A549 (cell line): Measurements from ENCODE around the gene OXA1L.
"Not testable (repeated sequence)": the region's sequence is repeated elsewhere in the genome, so short reads cannot be mapped to it uniquely, and the experiment has no call there.

Experiments
- CHD4 ChIP-seq: fragments of 200-600 bp; sonication (generic); IDR thresholded peaks from 2 replicates; pipeline ENCODE4 v1.6.1; 2016; ENCODE audit warnings: antibody characterized with exemption, mild to moderate bottlenecking, borderline replicate concordance
- EP300 ChIP-seq, 2 experiments: fragments of >200 bp; sonication (Bioruptor Twin); formaldehyde crosslinking; IDR thresholded peaks; 2 replicates in 1 of 2; 3 replicates in 1 of 2; pipeline ENCODE4 v1.6.1; 2016 to 2017
- HDAC2 ChIP-seq: fragments of 200-600 bp; sonication (generic); IDR thresholded peaks from 2 replicates; pipeline ENCODE4 v1.6.1; 2016
- HMGXB4 ChIP-seq: fragments of 250-450 bp; sonication (Bioruptor Pico); IDR thresholded peaks from 2 replicates; pipeline ENCODE4 v1.5.0; 2021; ENCODE audit warnings: mild to moderate bottlenecking, moderate library complexity, borderline replicate concordance
- KDM1A ChIP-seq: fragments of 200-600 bp; sonication (generic); IDR thresholded peaks from 2 replicates; pipeline ENCODE4 v1.6.1; 2016; ENCODE audit warnings: low read depth, mild to moderate bottlenecking
- NR3C1 ChIP-seq: fragments of >200 bp; sonication (Bioruptor Twin); formaldehyde crosslinking; IDR thresholded peaks from 3 replicates; pipeline ENCODE4 v1.6.1; 2017
- PBX3 ChIP-seq: IDR thresholded peaks from 2 replicates; pipeline ENCODE4 v1.6.1; 2012
- POLR2A ChIP-seq: IDR thresholded peaks from 2 replicates; pipeline ENCODE4 v1.6.1; 2012; ENCODE audit warnings: mild to moderate bottlenecking, low read length
- SMC3 ChIP-seq: fragments of >200 bp; sonication (Bioruptor Twin); formaldehyde crosslinking; IDR thresholded peaks from 3 replicates; pipeline ENCODE4 v1.6.1; 2018; ENCODE audit warnings: inconsistent platforms
- ZNF302 ChIP-seq: fragments of 250-450 bp; sonication (Bioruptor Pico); IDR thresholded peaks from 2 replicates; pipeline ENCODE4 v1.9.0; 2021; ENCODE audit warnings: inconsistent platforms, mild to moderate bottlenecking, moderate library complexity
- TF ChIP-seq, protein P1 (sequence below): fragments of >200 bp; sonication (Bioruptor Twin); formaldehyde crosslinking; IDR thresholded peaks from 3 replicates; pipeline ENCODE4 v1.5.1; 2016
- TF ChIP-seq, protein P2 (sequence below): fragments of 450-650 bp; IDR thresholded peaks from 2 replicates; pipeline ENCODE4 v1.6.1; 2014; ENCODE audit warnings: antibody characterized with exemption

DNA sequence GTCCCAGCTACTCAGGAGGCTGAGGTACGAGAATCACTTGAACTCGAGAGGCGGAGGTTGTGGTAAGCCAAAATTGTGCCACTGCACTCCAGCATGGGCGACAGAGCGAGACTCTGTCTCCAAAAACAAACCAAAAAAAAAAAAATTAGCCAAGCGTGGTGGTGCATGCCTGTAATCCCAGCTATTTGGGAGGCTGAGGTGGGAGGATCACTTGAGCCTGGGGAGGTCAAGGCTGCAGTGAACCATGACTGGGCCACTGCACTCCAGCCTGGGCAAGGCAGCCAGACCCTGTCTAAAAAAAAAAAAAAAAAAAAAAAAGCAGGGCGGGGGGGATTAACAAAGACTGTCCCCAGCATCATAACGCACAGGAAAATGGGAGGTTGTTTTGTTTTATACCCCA lies 10.4 kb downstream of the OXA1L start:
- TF ChIP-seq, protein P1, sequence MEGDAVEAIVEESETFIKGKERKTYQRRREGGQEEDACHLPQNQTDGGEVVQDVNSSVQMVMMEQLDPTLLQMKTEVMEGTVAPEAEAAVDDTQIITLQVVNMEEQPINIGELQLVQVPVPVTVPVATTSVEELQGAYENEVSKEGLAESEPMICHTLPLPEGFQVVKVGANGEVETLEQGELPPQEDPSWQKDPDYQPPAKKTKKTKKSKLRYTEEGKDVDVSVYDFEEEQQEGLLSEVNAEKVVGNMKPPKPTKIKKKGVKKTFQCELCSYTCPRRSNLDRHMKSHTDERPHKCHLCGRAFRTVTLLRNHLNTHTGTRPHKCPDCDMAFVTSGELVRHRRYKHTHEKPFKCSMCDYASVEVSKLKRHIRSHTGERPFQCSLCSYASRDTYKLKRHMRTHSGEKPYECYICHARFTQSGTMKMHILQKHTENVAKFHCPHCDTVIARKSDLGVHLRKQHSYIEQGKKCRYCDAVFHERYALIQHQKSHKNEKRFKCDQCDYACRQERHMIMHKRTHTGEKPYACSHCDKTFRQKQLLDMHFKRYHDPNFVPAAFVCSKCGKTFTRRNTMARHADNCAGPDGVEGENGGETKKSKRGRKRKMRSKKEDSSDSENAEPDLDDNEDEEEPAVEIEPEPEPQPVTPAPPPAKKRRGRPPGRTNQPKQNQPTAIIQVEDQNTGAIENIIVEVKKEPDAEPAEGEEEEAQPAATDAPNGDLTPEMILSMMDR = not testable (repeated sequence)
- not testable (repeated sequence) for TF ChIP-seq EP300 (IDR thresholded peaks at IDR 0.05); SMC3; ZNF302 (CRISPR knock-in tag); HMGXB4 (CRISPR knock-in tag); PBX3; HDAC2; CHD4; POLR2A; KDM1A; NR3C1
- TF ChIP-seq, protein P2, sequence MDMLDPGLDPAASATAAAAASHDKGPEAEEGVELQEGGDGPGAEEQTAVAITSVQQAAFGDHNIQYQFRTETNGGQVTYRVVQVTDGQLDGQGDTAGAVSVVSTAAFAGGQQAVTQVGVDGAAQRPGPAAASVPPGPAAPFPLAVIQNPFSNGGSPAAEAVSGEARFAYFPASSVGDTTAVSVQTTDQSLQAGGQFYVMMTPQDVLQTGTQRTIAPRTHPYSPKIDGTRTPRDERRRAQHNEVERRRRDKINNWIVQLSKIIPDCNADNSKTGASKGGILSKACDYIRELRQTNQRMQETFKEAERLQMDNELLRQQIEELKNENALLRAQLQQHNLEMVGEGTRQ = not testable (repeated sequence)
